Measurements from ENCODE around the gene KRTAP5-5. TPM values are rescaled to one million over a fixed set of nuclear protein-coding genes. Genes with fewer than 3 reads are reported as not detected.
A peak's percentile ranks its signal among the peaks of the same experiment; 100 is the strongest.

KRTAP5-5 gene
- total RNA-seq, 1 experiment from 2014 or later: not detected

- peaks cover 3% of the 10 kb centered on the region for H3K4me1 Mint-ChIP-seq
- POLR2A ChIA-PET: no interaction called here
- no peaks in the 10 kb centered on the region for H3K9me3 Mint-ChIP-seq
- CTCF ChIA-PET: interaction anchor here (0.6 to 4.8 kb wide), 30 partner anchors 8 to 511 kb away, joined by 3 to 57 read pairs (median 4); partner anchors contain the start of gene KRTAP5-5
- H3K36me3 Mint-ChIP-seq: no peaks in the 10 kb centered on the region
- no peak overlapping the region for H3K27ac Mint-ChIP-seq
- ATAC-seq (peak; percentile 94), DNase-seq (ENCODE audit: low spot score) (peak; percentile 74)
- no peak overlapping the region for H3K4me3 Mint-ChIP-seq
- H3K27me3 Mint-ChIP-seq (ENCODE audit: low read depth): peaks cover 4% of the 10 kb centered on the region
- TF ChIP-seq CTCF (IDR thresholded peaks at IDR 0.05) (peak; percentile 83), HMGXB4 (CRISPR knock-in tag; IDR thresholded peaks at IDR 0.05) (0 out of 2 replicates have a peak, but pooled peaks have one; percentile 58), ESRRA (CRISPR knock-in tag; IDR thresholded peaks at IDR 0.05; ENCODE audit: borderline replicate concordance) (no peak)
These were observed 10.7 kb downstream of the KRTAP5-5 start for GRCh38 chr11:1640076-1640946.

- H3K4me3 Mint-ChIP-seq: no peak overlapping the region
- H3K4me1 Mint-ChIP-seq: peaks cover 3% of the 10 kb centered on the region
- no peak overlapping the region for H3K27ac Mint-ChIP-seq
- no peaks in the 10 kb centered on the region for H3K9me3 Mint-ChIP-seq
- ChIA-PET POLR2A (no interaction called here), CTCF (interaction anchor here (1.3 to 4.8 kb wide), 7 partner anchors 11 to 192 kb away, joined by 5 to 57 read pairs (median 16); partner anchors contain the start of gene KRTAP5-5)
- H3K36me3 Mint-ChIP-seq: no peaks in the 10 kb centered on the region
- H3K27me3 Mint-ChIP-seq (ENCODE audit: low read depth): no peaks in the 10 kb centered on the region; the same call in none of the 2 replicates
- DNase-seq (ENCODE audit: low spot score) (no peak), ATAC-seq (no peak)
- TF ChIP-seq NR2C2 (CRISPR knock-in tag; IDR thresholded peaks at IDR 0.05) (no peak), ZBTB43 (CRISPR knock-in tag; IDR thresholded peaks at IDR 0.05) (no peak), SMAD3 (CRISPR knock-in tag; IDR thresholded peaks at IDR 0.05; ENCODE audit: borderline replicate concordance) (no peak), ATF2 (CRISPR knock-in tag; IDR thresholded peaks at IDR 0.05; ENCODE audit: borderline replicate concordance, low read depth) (no peak), MLX (CRISPR knock-in tag; IDR thresholded peaks at IDR 0.05) (no peak), GRHL2 (CRISPR knock-in tag; IDR thresholded peaks at IDR 0.05; ENCODE audit: insufficient replicate concordance, severe bottlenecking) (no peak), ZNF232 (CRISPR knock-in tag; IDR thresholded peaks at IDR 0.05) (no peak), RELA (CRISPR knock-in tag; IDR thresholded peaks at IDR 0.05; ENCODE audit: borderline replicate concordance) (no peak), ARID4B (CRISPR knock-in tag; IDR thresholded peaks at IDR 0.05; ENCODE audit: borderline replicate concordance) (no peak), PRDM15 (CRISPR knock-in tag; IDR thresholded peaks at IDR 0.05) (no peak), HMGA2 (CRISPR knock-in tag; IDR thresholded peaks at IDR 0.05) (no peak), FOXJ3 (CRISPR knock-in tag; IDR thresholded peaks at IDR 0.05; ENCODE audit: borderline replicate concordance) (no peak), ELF4 (CRISPR knock-in tag; IDR thresholded peaks at IDR 0.05; ENCODE audit: low read depth) (no peak), ZNF317 (CRISPR knock-in tag; IDR thresholded peaks at IDR 0.05; ENCODE audit: borderline replicate concordance, low read depth) (no peak)
These were observed 11.5 kb downstream of the KRTAP5-5 start for GRCh38 chr11:1641096-1641495.
